HepG2 (cell line): ENCODE results near the gene EVC. TPM values are rescaled to one million over a fixed set of nuclear protein-coding genes. Genes with fewer than 3 reads are reported as not detected.

Experiments
- ATAC-seq: fragments of 200-7000 bp; cut with Tn5 transposase; 3 replicates; pipeline ENCODE4 v1.9.1; 2020; ENCODE audit warnings: mild to moderate bottlenecking, moderate library complexity
- BruUV-seq: library from RNA; stranded (reverse); fragments of 400-500 nt; replicated peaks from 2 replicates; lab custom pipeline; 2021; lab: Mats Ljungman, UMichigan
- CTCF ChIA-PET: fragments of 300-600 bp; formaldehyde crosslinking; extraction: SDS; loops from one replicate; lab custom pipeline; 2021; ENCODE audit warnings: low total read pairs, inconsistent platforms, low intra/inter-chr PET ratio; lab: Yijun Ruan, JAX
- POLR2A ChIA-PET: fragments of 350-600 bp; sonication (Branson Sonifier 250); formaldehyde crosslinking; loops from one replicate; lab custom pipeline; 2020; ENCODE audit warnings: antibody characterized with exemption, inconsistent platforms; lab: Yijun Ruan, JAX
- DNase-seq: peaks from one replicate; pipeline ENCODE4 v3.0.0-alpha.2; 2015; ENCODE audit warnings: low spot score
- FAIRE-seq: peaks from 3 replicates; lab custom pipeline; 2011; peaks lifted over from hg19 to GRCh38; lab: Jason Lieb, UNC
- H2AFZ ChIP-seq: one replicate; pipeline ENCODE4 v1.6.1; 2011; ENCODE audit warnings: low read length, inconsistent platforms
- H3K27ac ChIP-seq: fragments of 300-600 bp; 3 replicates; pipeline ENCODE4 v1.8.0; 2011; ENCODE audit warnings: mixed run types, mild to moderate bottlenecking, mixed read lengths, low read length, inconsistent platforms; ENCODE audit not compliant: insufficient read depth; ENCODE audit errors: extremely low read length
- H3K27me3 ChIP-seq, 2 experiments: fragments of 200-600 bp in 1 of 2; 2 replicates in 1 of 2; 3 replicates in 1 of 2; pipeline versions ENCODE4 v1.6.0 to v1.8.0; 2011; ENCODE audit warnings: low read length in 2 of 2, mild to moderate bottlenecking in 2 of 2, moderate library complexity in 2 of 2, inconsistent platforms in 1 of 2; ENCODE audit not compliant: insufficient read depth in 2 of 2, control insufficient read depth in 1 of 2
- H3K36me3 ChIP-seq, 2 experiments: fragments of 200-600 bp in 1 of 2; replicated peaks in 1 of 2; 2 replicates in 1 of 2; 3 replicates in 1 of 2; pipeline versions ENCODE4 v1.5.1 to v1.8.0; 2011; ENCODE audit warnings: low read length in 2 of 2, inconsistent platforms in 1 of 2; ENCODE audit not compliant: insufficient read depth in 2 of 2, control insufficient read depth in 1 of 2
- H3K4me1 ChIP-seq: 2 replicates; pipeline ENCODE4 v1.5.1; 2012; ENCODE audit warnings: low read length, inconsistent platforms; ENCODE audit not compliant: insufficient read depth
- H3K4me2 ChIP-seq: 2 replicates; pipeline ENCODE4 v1.6.0; 2011; ENCODE audit warnings: low read depth, low read length, inconsistent platforms
- H3K4me3 ChIP-seq, 3 experiments: fragments of 200-600 bp in 1 of 3; sonication (generic), shearing (Covaris generic) in 1 of 3; replicated peaks in 1 of 3; 2 replicates each; pipeline ENCODE4 v1.5.1; 2011 to 2016; ENCODE audit warnings: low read length in 3 of 3, inconsistent platforms in 2 of 3, low read depth in 2 of 3, mild to moderate bottlenecking in 2 of 3, control low read depth in 1 of 3, mixed read lengths in 1 of 3; ENCODE audit not compliant: insufficient read depth in 1 of 3
- H3K79me2 ChIP-seq: one replicate; pipeline ENCODE4 v1.6.1; 2011; ENCODE audit warnings: low read length, inconsistent platforms; ENCODE audit not compliant: insufficient read depth
- H3K9ac ChIP-seq: 2 replicates; pipeline ENCODE4 v1.6.0; 2011; ENCODE audit warnings: mild to moderate bottlenecking, low read depth, low read length, inconsistent platforms; ENCODE audit not compliant: insufficient read depth
- H3K9me3 ChIP-seq: 2 replicates; pipeline ENCODE4 v1.5.1; 2012; ENCODE audit warnings: mild to moderate bottlenecking, low read length
- H4K20me1 ChIP-seq: 2 replicates; pipeline ENCODE4 v1.6.0; 2011; ENCODE audit warnings: inconsistent platforms, mild to moderate bottlenecking, low read length, moderate library complexity; ENCODE audit not compliant: insufficient read depth
- DR1 ChIP-seq: sonication (generic); formaldehyde crosslinking; IDR thresholded peaks from 2 replicates; pipeline ENCODE4 v1.8.0; 2021; ENCODE audit warnings: mild to moderate bottlenecking, missing genetic modification reagents, inconsistent platforms
- NRL ChIP-seq: sonication (generic); formaldehyde crosslinking; IDR thresholded peaks from 2 replicates; pipeline ENCODE4 v1.5.0; 2020; ENCODE audit warnings: missing genetic modification reagents, mild to moderate bottlenecking, moderate library complexity, borderline replicate concordance
- RBAK ChIP-seq: sonication (generic); formaldehyde crosslinking; IDR thresholded peaks from 2 replicates; pipeline ENCODE4 v1.5.1; 2020; ENCODE audit warnings: mild to moderate bottlenecking, missing genetic modification reagents
- RFX5 ChIP-seq: IDR thresholded peaks from 2 replicates; pipeline ENCODE4 v1.6.1; 2011; ENCODE audit warnings: low read depth, low read length, improper control_type of control experiment
- TSC22D2 ChIP-seq: sonication (generic); formaldehyde crosslinking; IDR thresholded peaks from 2 replicates; pipeline ENCODE4 v1.5.1; 2020; ENCODE audit warnings: missing genetic modification reagents, mild to moderate bottlenecking, borderline replicate concordance
- ZSCAN9 ChIP-seq: IDR thresholded peaks from 2 replicates; pipeline ENCODE4 v1.6.1; 2016; ENCODE audit warnings: borderline replicate concordance
- WGBS: methylation state at CpG from one replicate; pipeline ENCODE4 v1.1.6; 2017; ENCODE audit warnings: low lambda C conversion rate; 5-methylcytosine and 5-hydroxymethylcytosine counted together
- in situ Hi-C: cut with HindIII; loops from 2 replicates; pipeline ENCODE4 v1.10.0; 2017; ENCODE audit warnings: low pct_unique_long_range_greater_than_20kb; ENCODE audit not compliant: extremely low pct_ligation_motif_present
- intact Hi-C: fragments of 100-400 bp; cut with micrococcal nuclease; formaldehyde crosslinking; loops from one replicate; pipeline ENCODE4 v1.10.0; 2022; ENCODE audit not compliant: unreplicated experiment
- polyA plus RNA-seq, 8 experiments: library from polyadenylated mRNA; depleted of rRNA in 3 of 8; stranded (reverse) in 7 of 8; unstranded in 1 of 8; fragments of >200 nt; fragmentation: Illumina TruSeq in 4 of 8; extraction: Trizol in 4 of 8; gene quantifications; 2 replicates each; pipeline versions ENCODE4 v1.2.1 to v1.2.3, GENCODE V29; 2011 to 2016; ENCODE audit warnings: low read depth in 4 of 8, missing spikeins in 1 of 8, mixed read lengths in 1 of 8; ENCODE audit not compliant: insufficient read depth in 1 of 8
- total RNA-seq, 5 experiments: library from RNA; depleted of rRNA; stranded (reverse); fragments of >200 nt; fragmentation: Illumina TruSeq; extraction: Trizol; gene quantifications; 2 replicates each; pipeline ENCODE4 v1.2.3, GENCODE V29; 2016; ENCODE audit warnings: low read depth in 1 of 5
- TF ChIP-seq, protein P1 (sequence below): fragments of 450-650 bp; IDR thresholded peaks from 2 replicates; pipeline ENCODE4 v1.6.1; 2016
- TF ChIP-seq, protein P2 (sequence below): IDR thresholded peaks from 2 replicates; pipeline ENCODE4 v1.6.1; 2016; ENCODE audit warnings: low read depth
- TF ChIP-seq, protein P3 (sequence below): sonication (generic); formaldehyde crosslinking; IDR thresholded peaks from 2 replicates; pipeline ENCODE4 v1.8.0; 2022; ENCODE audit warnings: missing genetic modification reagents, mild to moderate bottlenecking, borderline replicate concordance
- TF ChIP-seq, protein P4 (sequence below): IDR thresholded peaks from 2 replicates; pipeline ENCODE4 v1.6.1; 2012; ENCODE audit warnings: low read depth, low read length, improper control_type of control experiment

EVC gene
- total and polyA plus RNA-seq, 2 of the 13 experiments (the other 11 are each of a cell fraction or from before 2014, with no cell fraction given), result 3.1 to 4.9 TPM

DNA sequence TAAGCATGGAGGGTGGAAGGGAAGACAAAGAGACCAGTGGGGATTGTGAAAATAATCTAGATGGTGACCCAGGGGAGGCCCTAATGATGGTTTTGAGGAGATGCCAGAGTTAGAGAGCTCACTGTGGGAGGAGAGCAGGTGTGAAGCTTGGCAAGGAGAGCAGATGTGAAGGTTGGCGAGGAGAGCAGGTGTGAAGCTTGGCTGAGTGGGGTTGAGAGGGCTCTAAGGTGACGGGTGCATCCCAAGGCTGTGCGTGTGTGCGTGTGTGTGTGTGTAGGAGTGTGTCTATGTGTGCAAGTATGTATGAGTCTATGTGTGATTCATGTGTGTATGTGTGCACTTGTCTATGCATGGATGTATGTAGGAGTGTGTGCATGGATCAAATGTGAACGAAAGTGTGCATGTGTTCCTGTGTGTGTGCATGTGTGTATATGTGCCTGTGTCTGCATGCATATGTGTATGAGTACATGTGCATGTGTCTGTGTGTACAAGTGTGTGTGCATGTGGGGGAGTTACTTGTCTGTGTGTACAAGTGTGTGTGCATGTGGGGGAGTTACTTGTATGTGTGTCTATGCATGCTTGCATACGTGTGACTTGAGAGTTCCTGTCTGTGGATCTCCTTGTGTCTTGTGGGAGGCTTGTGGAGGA is 72.0 kb downstream of the EVC start:
- ATAC-seq (no peak), FAIRE-seq (no peak), DNase-seq (no peak)
- H3K27ac ChIP-seq, result no peak overlapping the region
- H3K36me3 ChIP-seq, result peaks cover 12 to 37% of the 10 kb centered on the region in 2 experiments
- no peaks in the 10 kb centered on the region; a peak in 1 of 5 replicates for H3K27me3 ChIP-seq
- H3K4me3 ChIP-seq, result no peak overlapping the region
- CTCF ChIA-PET, result no interaction called here
- H4K20me1 ChIP-seq, result no peaks in the 10 kb centered on the region
- BruUV-seq, result no TSS peak
- no peak overlapping the region for H3K9ac ChIP-seq
- H3K4me1 ChIP-seq, result no peaks in the 10 kb centered on the region
- H3K4me2 ChIP-seq, result no peak overlapping the region
- 99% methylated on average over 5 of the region's 6 CpGs for WGBS
- TF ChIP-seq, protein P1, sequence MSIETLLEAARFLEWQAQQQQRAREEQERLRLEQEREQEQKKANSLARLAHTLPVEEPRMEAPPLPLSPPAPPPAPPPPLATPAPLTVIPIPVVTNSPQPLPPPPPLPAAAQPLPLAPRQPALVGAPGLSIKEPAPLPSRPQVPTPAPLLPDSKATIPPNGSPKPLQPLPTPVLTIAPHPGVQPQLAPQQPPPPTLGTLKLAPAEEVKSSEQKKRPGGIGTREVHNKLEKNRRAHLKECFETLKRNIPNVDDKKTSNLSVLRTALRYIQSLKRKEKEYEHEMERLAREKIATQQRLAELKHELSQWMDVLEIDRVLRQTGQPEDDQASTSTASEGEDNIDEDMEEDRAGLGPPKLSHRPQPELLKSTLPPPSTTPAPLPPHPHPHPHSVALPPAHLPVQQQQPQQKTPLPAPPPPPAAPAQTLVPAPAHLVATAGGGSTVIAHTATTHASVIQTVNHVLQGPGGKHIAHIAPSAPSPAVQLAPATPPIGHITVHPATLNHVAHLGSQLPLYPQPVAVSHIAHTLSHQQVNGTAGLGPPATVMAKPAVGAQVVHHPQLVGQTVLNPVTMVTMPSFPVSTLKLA, result peak; percentile 93
- no peak for TF ChIP-seq DR1 (CRISPR knock-in tag)
- H3K79me2 ChIP-seq, result no peaks in the 10 kb centered on the region
- intact Hi-C loops (no loop called here), in situ Hi-C loops (no loop called here)
- no peak overlapping the region for H2AFZ ChIP-seq
- H3K9me3 ChIP-seq, result no peaks in the 10 kb centered on the region
- POLR2A ChIA-PET, result interaction anchor here (0.7 kb wide), 1 partner anchor 46 kb away, joined by 4 read pairs; no protein-coding TSS in a partner anchor

DNA sequence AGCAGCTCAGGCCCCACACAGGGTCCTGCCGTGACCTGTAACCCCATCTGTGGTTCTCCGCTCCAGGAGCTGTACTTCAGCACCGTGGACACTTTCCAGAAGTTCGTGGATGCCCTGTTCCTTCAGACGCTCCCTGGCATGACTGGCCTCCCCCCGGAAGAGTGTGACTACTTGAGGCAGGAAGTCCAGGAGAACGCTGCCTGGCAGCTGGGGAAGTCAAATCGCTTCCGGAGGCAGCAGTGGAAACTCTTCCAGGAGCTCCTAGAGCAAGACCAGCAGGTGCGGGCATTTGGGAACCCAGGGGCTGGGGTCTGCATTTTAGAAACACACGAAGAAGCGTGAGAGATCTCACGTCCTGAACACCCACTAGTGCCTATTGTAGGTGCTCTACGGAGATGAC is 72.5 kb downstream of the EVC start:
- no TSS peak for BruUV-seq
- 98% methylated on average over 7 of the region's 14 CpGs for WGBS
- no peak overlapping the region for H3K4me2 ChIP-seq
- CTCF ChIA-PET, result no interaction called here
- H3K36me3 ChIP-seq, result peaks cover 17 to 40% of the 10 kb centered on the region in 2 experiments
- H3K79me2 ChIP-seq, result no peaks in the 10 kb centered on the region
- H3K9ac ChIP-seq, result no peak overlapping the region
- H3K27me3 ChIP-seq, result no peaks in the 10 kb centered on the region; a peak in 1 of 5 replicates
- no peaks in the 10 kb centered on the region for H4K20me1 ChIP-seq
- POLR2A ChIA-PET, result no interaction called here
- H3K9me3 ChIP-seq, result no peaks in the 10 kb centered on the region
- H3K27ac ChIP-seq, result no peak overlapping the region
- no peaks in the 10 kb centered on the region for H3K4me1 ChIP-seq
- H3K4me3 ChIP-seq, result no peak overlapping the region
- intact Hi-C loops (no loop called here), in situ Hi-C loops (no loop called here)
- ATAC-seq (no peak), FAIRE-seq (no peak), DNase-seq (no peak)
- no peak overlapping the region for H2AFZ ChIP-seq
- TF ChIP-seq NRL (no peak), RFX5 (no peak), TSC22D2 (CRISPR knock-in tag) (no peak), RBAK (CRISPR knock-in tag) (no peak), ZSCAN9 (CRISPR knock-in tag) (no peak)
- TF ChIP-seq, protein P2, sequence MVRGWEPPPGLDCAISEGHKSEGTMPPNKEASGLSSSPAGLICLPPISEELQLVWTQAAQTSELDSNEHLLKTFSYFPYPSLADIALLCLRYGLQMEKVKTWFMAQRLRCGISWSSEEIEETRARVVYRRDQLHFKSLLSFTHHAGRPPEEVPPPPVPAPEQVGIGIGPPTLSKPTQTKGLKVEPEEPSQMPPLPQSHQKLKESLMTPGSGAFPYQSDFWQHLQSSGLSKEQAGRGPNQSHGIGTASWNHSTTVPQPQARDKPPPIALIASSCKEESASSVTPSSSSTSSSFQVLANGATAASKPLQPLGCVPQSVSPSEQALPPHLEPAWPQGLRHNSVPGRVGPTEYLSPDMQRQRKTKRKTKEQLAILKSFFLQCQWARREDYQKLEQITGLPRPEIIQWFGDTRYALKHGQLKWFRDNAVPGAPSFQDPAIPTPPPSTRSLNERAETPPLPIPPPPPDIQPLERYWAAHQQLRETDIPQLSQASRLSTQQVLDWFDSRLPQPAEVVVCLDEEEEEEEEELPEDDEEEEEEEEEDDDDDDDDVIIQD (CRISPR knock-in tag), result no peak
- TF ChIP-seq, protein P3, sequence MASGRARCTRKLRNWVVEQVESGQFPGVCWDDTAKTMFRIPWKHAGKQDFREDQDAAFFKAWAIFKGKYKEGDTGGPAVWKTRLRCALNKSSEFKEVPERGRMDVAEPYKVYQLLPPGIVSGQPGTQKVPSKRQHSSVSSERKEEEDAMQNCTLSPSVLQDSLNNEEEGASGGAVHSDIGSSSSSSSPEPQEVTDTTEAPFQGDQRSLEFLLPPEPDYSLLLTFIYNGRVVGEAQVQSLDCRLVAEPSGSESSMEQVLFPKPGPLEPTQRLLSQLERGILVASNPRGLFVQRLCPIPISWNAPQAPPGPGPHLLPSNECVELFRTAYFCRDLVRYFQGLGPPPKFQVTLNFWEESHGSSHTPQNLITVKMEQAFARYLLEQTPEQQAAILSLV (CRISPR knock-in tag), result no peak
- TF ChIP-seq, protein P4, sequence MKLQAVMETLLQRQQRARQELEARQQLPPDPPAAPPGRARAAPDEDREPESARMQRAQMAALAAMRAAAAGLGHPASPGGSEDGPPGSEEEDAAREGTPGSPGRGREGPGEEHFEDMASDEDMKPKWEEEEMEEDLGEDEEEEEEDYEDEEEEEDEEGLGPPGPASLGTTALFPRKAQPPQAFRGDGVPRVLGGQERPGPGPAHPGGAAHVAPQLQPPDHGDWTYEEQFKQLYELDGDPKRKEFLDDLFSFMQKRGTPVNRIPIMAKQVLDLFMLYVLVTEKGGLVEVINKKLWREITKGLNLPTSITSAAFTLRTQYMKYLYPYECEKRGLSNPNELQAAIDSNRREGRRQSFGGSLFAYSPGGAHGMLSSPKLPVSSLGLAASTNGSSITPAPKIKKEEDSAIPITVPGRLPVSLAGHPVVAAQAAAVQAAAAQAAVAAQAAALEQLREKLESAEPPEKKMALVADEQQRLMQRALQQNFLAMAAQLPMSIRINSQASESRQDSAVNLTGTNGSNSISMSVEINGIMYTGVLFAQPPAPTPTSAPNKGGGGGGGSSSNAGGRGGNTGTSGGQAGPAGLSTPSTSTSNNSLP, result no peak
